NCI-H446 (cell line): Measurements from ENCODE around the gene MYO9B.

ENCODE experiments used
- DNase-seq, 2 experiments: peaks; one replicate each; lab custom pipeline; 2025; lab: John Stamatoyannopoulos, UW

The MYO9B gene

GRCh38 chr19:17214508-17215126 lies 139.0 kb downstream of the MYO9B start:
- no peak for DNase-seq

GRCh38 chr19:17215127-17215971 lies 139.8 kb downstream of the MYO9B start, which contains the start of gene USE1:
TSS of gene USE1 (plus strand) at chr19:17215357. CDS start at chr19:17215406, 49 bp downstream.
- DNase-seq, result peak; percentile 88 to 94

GRCh38 chr19:17216058-17216670 lies 140.6 kb downstream of the MYO9B start:
- no peak for DNase-seq

GRCh38 chr19:17219286-17219685 lies 143.7 kb downstream of the MYO9B start:
- no peak for DNase-seq

- DNase-seq, result no peak
Measured at GRCh38 chr19:17220207-17220758, 144.7 kb downstream of the MYO9B start.

GRCh38 chr19:17225053-17225452 lies 149.5 kb downstream of the MYO9B start:
- DNase-seq, result no peak

- DNase-seq, result peak; percentile 95 to 99
Measured at GRCh38 chr19:17226002-17226933, 150.7 kb downstream of the MYO9B start, which contains the start of gene OCEL1. TSS of gene OCEL1 (plus strand) at chr19:17226226. CDS start at chr19:17226248, 22 bp downstream.

GRCh38 chr19:17227798-17228367 lies 152.3 kb downstream of the MYO9B start:
- DNase-seq, result no peak

GRCh38 chr19:17229890-17230289 lies 154.3 kb downstream of the MYO9B start:
- DNase-seq, result no peak

GRCh38 chr19:17232258-17232657 lies 156.7 kb downstream of the MYO9B start:
- DNase-seq, result no peak

GRCh38 chr19:17234911-17235299 lies 159.3 kb downstream of the MYO9B start:
- DNase-seq, result peak; percentile 32 to 54

- peak in 1 of 2 experiments; percentile 63 for DNase-seq
Measured at GRCh38 chr19:17235300-17235970, 159.9 kb downstream of the MYO9B start.

GRCh38 chr19:17235971-17236777 lies 160.6 kb downstream of the MYO9B start:
- DNase-seq, result peak; percentile 12 to 63

GRCh38 chr19:17236811-17237543 lies 161.4 kb downstream of the MYO9B start:
- no peak for DNase-seq

GRCh38 chr19:17237747-17238706 lies 162.4 kb downstream of the MYO9B start:
- no peak for DNase-seq

GRCh38 chr19:17240062-17240752 lies 164.6 kb downstream of the MYO9B start:
- DNase-seq, result no peak

- DNase-seq, result no peak
Measured at GRCh38 chr19:17240826-17241399, 165.3 kb downstream of the MYO9B start.
